AG09319 (cell line): ENCODE results near the gene ETDA.

Experiments
- DNase-seq: peaks from one replicate; pipeline ENCODE4 v3.0.0-alpha.2; 2010; ENCODE audit warnings: low read depth; ENCODE audit errors: extremely low read depth
- TF ChIP-seq, protein P1 (sequence below): IDR thresholded peaks from 2 replicates; pipeline ENCODE4 v1.5.1; 2011; ENCODE audit warnings: low read depth, mild to moderate bottlenecking, inconsistent platforms, low read length, moderate library complexity

Gene ETDA

DNA sequence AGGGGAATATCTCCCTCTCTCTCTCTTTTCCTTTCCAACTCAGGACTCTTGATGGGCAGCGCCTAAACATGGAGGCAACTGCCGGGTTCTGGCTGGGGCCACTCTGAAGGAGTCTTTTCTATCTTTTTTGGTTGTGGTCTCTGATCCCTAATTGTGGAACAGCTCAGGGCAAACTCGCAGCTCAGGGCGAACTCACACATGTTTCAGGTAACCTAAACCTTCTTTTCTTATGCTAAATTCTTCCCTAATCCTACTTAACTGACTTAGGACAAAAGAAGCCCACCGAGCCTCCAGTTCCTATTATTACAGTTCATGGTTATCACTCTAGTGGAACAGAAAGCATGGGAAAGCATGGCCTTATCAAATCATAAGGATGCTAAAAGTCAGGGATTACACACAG lies 21.3 kb downstream of the ETDA start:
- no peak for DNase-seq

DNA sequence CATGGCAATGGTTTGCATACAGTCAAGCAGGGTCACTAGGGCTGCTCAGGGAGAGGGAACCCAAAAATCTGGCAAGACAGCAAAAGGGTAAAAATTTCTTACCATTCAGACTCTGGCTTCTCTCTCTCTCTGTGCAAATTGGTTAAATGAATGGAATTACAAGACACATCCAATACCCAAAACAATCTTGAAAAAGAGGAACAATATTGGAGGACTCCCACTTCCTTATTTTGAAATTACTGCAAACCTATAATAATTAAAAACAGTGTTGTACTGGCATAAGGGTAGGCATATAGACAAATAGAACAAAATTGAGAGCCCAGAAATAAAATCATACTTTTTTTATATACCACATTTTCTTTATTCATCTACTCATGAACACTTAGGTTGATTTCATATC lies 24.1 kb downstream of the ETDA start:
- DNase-seq = no peak
- TF ChIP-seq, protein P1, sequence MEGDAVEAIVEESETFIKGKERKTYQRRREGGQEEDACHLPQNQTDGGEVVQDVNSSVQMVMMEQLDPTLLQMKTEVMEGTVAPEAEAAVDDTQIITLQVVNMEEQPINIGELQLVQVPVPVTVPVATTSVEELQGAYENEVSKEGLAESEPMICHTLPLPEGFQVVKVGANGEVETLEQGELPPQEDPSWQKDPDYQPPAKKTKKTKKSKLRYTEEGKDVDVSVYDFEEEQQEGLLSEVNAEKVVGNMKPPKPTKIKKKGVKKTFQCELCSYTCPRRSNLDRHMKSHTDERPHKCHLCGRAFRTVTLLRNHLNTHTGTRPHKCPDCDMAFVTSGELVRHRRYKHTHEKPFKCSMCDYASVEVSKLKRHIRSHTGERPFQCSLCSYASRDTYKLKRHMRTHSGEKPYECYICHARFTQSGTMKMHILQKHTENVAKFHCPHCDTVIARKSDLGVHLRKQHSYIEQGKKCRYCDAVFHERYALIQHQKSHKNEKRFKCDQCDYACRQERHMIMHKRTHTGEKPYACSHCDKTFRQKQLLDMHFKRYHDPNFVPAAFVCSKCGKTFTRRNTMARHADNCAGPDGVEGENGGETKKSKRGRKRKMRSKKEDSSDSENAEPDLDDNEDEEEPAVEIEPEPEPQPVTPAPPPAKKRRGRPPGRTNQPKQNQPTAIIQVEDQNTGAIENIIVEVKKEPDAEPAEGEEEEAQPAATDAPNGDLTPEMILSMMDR = no peak

More for the DNA sequence above, 21.3 kb downstream of the ETDA start:
- TF ChIP-seq, protein P1 = no peak

DNA sequence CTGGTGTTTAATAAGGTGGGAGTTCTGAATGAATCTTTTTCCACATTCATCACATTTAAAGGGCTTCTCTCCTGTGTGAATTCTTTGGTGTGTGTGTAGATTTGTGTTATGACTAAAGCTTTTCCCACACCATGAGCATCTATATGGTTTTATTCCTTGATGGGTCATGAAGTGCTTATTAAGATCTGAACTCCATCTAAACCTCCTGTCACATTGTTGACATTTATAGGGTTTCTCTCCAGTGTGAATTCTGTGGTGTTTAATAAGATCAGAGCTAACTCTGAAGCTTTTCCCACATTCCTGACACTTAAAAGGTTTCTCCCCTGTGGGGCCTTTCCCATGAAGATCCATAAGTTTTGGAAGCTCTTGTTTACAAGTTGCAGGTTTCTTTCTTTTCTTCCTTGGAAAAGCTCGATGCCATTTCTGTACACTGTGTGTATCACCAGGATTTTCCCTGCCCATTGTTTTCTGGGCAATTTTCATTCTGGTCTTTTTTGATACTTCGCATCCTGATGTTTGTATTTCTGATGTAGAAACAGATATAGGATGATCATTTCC lies 35.5 kb downstream of the ETDA start:
- DNase-seq = no peak
- TF ChIP-seq, protein P1 = no peak

DNA sequence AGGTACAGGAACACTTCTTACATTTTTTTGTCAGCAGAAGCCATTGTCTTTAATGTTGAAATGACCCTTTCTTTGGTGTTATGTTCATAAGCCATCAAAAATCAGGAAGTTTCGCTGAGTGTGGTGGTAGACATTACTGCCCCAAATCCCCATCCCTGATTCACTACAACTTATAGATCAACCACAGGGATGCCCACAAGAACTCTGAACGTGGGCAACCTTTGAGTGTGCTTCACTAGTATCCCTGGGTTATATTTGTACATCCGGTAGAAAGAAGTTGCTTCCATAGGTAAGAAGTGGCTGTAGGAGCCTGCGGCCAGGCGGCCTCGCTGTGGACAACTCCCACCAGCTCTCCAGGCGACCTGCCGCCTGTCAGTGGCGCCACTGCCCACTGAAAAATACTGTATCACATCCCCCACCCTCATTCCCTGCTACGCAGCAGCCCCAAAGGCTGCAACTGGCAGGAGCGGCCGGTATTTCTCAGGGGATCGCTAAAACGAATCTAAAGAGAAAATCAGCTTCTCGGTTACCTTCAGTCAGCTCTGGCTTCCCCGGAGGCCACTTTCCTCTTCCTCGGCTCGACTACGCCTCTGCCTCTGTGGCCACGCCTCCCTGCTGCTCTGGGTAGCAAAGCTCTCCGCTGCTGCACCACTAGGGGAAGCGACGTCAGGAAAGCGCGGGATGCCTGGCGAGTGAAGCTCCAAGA lies 43.5 kb downstream of the ETDA start:
- no peak for DNase-seq
- TF ChIP-seq, protein P1 = no peak; the same call in 1 of the 2 replicates

DNA sequence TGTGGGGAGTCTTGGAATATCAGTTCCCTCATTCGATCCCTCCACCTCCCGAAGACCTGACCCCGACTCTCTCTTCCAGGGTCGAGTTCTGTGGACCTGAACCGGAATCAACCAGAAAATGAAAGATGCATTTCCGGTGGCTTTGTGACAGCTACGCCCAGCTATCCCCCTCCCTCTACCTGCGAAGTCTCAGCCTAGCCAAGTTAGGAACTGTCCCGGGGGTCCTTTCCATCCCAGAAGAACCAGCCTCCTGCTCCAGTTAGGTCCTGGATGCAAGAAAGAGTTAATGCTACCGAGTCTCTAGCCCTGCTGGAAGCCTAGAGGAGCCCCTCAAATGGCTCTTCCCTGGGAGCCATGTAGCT lies 44.1 kb downstream of the ETDA start:
- DNase-seq = no peak
- TF ChIP-seq, protein P1 = no peak

DNA sequence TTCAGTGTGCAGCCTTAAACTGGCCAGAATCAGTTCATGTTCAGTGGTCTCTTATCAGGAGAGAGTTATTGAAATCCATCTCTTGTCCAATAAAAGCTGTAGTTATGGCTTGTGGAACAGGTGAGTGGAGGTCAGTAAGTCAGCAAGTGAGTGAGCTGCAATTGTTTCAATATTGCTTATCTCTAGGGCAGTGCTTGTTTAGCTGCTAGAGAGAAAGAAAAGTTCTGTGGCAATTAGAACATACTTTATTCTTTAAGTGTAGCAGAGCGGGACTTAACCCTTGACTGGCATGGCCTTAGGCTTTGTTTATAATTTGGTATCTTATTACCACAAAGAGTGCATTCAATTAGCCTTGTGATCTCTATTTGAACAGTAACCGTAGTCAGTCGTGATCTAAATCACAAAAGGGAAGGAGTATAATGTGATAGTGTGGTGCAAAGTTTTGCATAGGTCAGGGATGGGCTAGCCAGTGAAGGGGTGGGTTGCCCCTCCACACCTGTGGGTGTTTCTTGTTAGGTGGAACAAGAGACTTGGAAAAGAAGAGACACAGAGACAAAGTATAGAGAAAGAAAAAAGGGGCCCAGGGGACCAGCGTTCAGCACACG lies 50.5 kb downstream of the ETDA start:
- TF ChIP-seq, protein P1 = no peak
- DNase-seq = no peak
